Prostate gland (tissue), 2 donors: ENCODE results near the gene ATF6. TPM values are rescaled to one million over a fixed set of nuclear protein-coding genes. Genes with fewer than 3 reads are reported as not detected.
"Not testable (repeated sequence)": the region's sequence is repeated elsewhere in the genome, so short reads cannot be mapped to it uniquely, and the experiment has no call there.

Source experiments
- DNase-seq: peaks from one replicate; pipeline ENCODE4 v3.0.0-alpha.2; 2019; ENCODE audit warnings: low spot score
- H3K27ac ChIP-seq, 2 donors: fragments of 200-600 bp; sonication (generic); 2 replicates each; pipeline ENCODE4 v1.5.1; 2017 to 2019
- H3K27me3 ChIP-seq: fragments of 200-600 bp; sonication (generic); replicated peaks from 2 replicates; pipeline ENCODE4 v1.5.1; 2019; ENCODE audit not compliant: insufficient read depth
- H3K36me3 ChIP-seq, 2 donors: fragments of 200-600 bp; sonication (generic); 1 replicate in 1 of 2; 2 replicates in 1 of 2; pipeline versions ENCODE4 v1.5.1 to v1.8.1; 2017 to 2019
- H3K4me1 ChIP-seq: fragments of 200-600 bp; sonication (generic); replicated peaks from 2 replicates; pipeline ENCODE4 v1.5.1; 2019
- H3K4me3 ChIP-seq, 2 donors: fragments of 200-600 bp; sonication (generic); 2 replicates each; pipeline ENCODE4 v1.5.1; 2017 to 2019
- H3K9me3 ChIP-seq: fragments of 200-600 bp; sonication (generic); 2 replicates; pipeline ENCODE4 v1.5.1; 2017
- CTCF ChIP-seq, 4 experiments: fragments of 200-600 bp in 2 of 4; fragments of 450-650 bp in 2 of 4; sonication (generic) in 2 of 4; IDR thresholded peaks; 1 replicate in 3 of 4; 2 replicates in 1 of 4; pipeline ENCODE4 v1.5.1; 2016 to 2019; ENCODE audit warnings: antibody characterized with exemption in 4 of 4, mild to moderate bottlenecking in 2 of 4, moderate library complexity in 2 of 4
- POLR2A ChIP-seq: fragments of 450-650 bp; IDR thresholded peaks from one replicate; pipeline ENCODE4 v1.6.1; 2016; ENCODE audit warnings: antibody characterized with exemption, mild to moderate bottlenecking
- POLR2AphosphoS5 ChIP-seq: sonication (generic); formaldehyde crosslinking; IDR thresholded peaks from one replicate; pipeline ENCODE4 v1.6.1; 2017; ENCODE audit warnings: antibody characterized with exemption
- WGBS: methylation state at CpG from one replicate; pipeline ENCODE4 v1.1.5; 2018; 5-methylcytosine and 5-hydroxymethylcytosine counted together
- intact Hi-C: fragments of 100-400 bp; cut with DNase I; formaldehyde crosslinking; loops from one replicate; pipeline ENCODE4 v1.14.2; 2022
- total RNA-seq, 2 donors: library from RNA; depleted of rRNA; stranded (reverse); fragments of >200 nt; gene quantifications; one replicate each; pipeline ENCODE4 v1.1.0, GENCODE V29; 2016

The ATF6 gene
- total RNA-seq, 2 donors from 2014 or later, result 34.6 to 38.9 TPM

- Histone ChIP-seq H3K4me1 (no peaks in the 10 kb centered on the region), H3K27me3 (no peaks in the 10 kb centered on the region), H3K36me3 (peaks cover 0 to 2% of the 10 kb centered on the region in 2 donors), H3K4me3 (no peak overlapping the region), H3K9me3 (no peaks in the 10 kb centered on the region), H3K27ac (no peak overlapping the region)
- TF ChIP-seq POLR2AphosphoS5 (no peak), CTCF (IDR thresholded peaks at IDR 0.05) (no peak), POLR2A (no peak)
- intact Hi-C loops, result loop anchor here (10.0 kb wide), 1 partner anchor 55 kb away; no protein-coding TSS in a partner anchor
- DNase-seq, result no peak
- 90% methylated on average over 1 of the region's 1 CpG for WGBS
Observed at GRCh38 chr1:161799792-161800191, 33.7 kb downstream of the ATF6 start.

- WGBS, result 68% methylated on average over 7 of the region's 7 CpGs
- TF ChIP-seq CTCF (IDR thresholded peaks at IDR 0.05), result no peak
- TF ChIP-seq POLR2AphosphoS5, result no peak
- TF ChIP-seq POLR2A, result no peak
- H3K4me1 ChIP-seq, result no peaks in the 10 kb centered on the region
- no peaks in the 10 kb centered on the region for H3K9me3 ChIP-seq
- H3K4me3 ChIP-seq, result no peak overlapping the region
- no peaks in the 10 kb centered on the region for H3K27me3 ChIP-seq
- H3K27ac ChIP-seq, result no peak overlapping the region
- peaks cover 0 to 2% of the 10 kb centered on the region in 2 donors for H3K36me3 ChIP-seq
- intact Hi-C loops, result no loop called here
- no peak for DNase-seq
Observed at GRCh38 chr1:161801955-161802354, 35.8 kb downstream of the ATF6 start.

- no peak overlapping the region for H3K27ac ChIP-seq
- no peaks in the 10 kb centered on the region for H3K27me3 ChIP-seq
- no peak overlapping the region for H3K4me3 ChIP-seq
- intact Hi-C loops, result no loop called here
- peaks cover 0 to 2% of the 10 kb centered on the region in 2 donors for H3K36me3 ChIP-seq
- TF ChIP-seq POLR2A (no peak), CTCF (IDR thresholded peaks at IDR 0.05) (no peak), POLR2AphosphoS5 (no peak)
- peaks cover 2% of the 10 kb centered on the region for H3K4me1 ChIP-seq
- no peaks in the 10 kb centered on the region for H3K9me3 ChIP-seq
- no peak for DNase-seq
- WGBS, result 56% methylated on average over 2 of the region's 2 CpGs
Observed at GRCh38 chr1:161803181-161803580, 37.1 kb downstream of the ATF6 start.

- intact Hi-C loops, result no loop called here
- H3K27ac ChIP-seq, result no peak overlapping the region
- TF ChIP-seq POLR2A, result no peak
- no peak for TF ChIP-seq POLR2AphosphoS5
- no peak for TF ChIP-seq CTCF (IDR thresholded peaks at IDR 0.05)
- H3K4me3 ChIP-seq, result no peak overlapping the region
- H3K27me3 ChIP-seq, result no peaks in the 10 kb centered on the region
- no peaks in the 10 kb centered on the region for H3K36me3 ChIP-seq
- H3K9me3 ChIP-seq, result no peaks in the 10 kb centered on the region
- H3K4me1 ChIP-seq, result peaks cover 2% of the 10 kb centered on the region
- WGBS, result 80% methylated on average over 3 of the region's 3 CpGs
- DNase-seq, result no peak
Observed at GRCh38 chr1:161805399-161806197, 39.5 kb downstream of the ATF6 start.

- H3K27me3 ChIP-seq, H3K27ac ChIP-seq, H3K4me1 ChIP-seq, H3K36me3 ChIP-seq, H3K9me3 ChIP-seq, DNase-seq, H3K4me3 ChIP-seq, intact Hi-C loops: not testable (repeated sequence)
- WGBS, result 98% methylated on average over 2 of the region's 2 CpGs
Observed at GRCh38 chr1:161809202-161809601, 43.1 kb downstream of the ATF6 start.

- H3K27ac ChIP-seq, DNase-seq, H3K4me1 ChIP-seq, intact Hi-C loops, H3K36me3 ChIP-seq, H3K4me3 ChIP-seq, H3K9me3 ChIP-seq, H3K27me3 ChIP-seq: not testable (repeated sequence)
- 100% methylated on average over 1 of the region's 1 CpG for WGBS
Observed at GRCh38 chr1:161809656-161810055, 43.5 kb downstream of the ATF6 start.
